ENCODE measurements around the gene TMBIM4. TPM values are rescaled to one million over a fixed set of nuclear protein-coding genes. Genes with fewer than 3 reads are reported as not detected.

TMBIM4 gene
- total RNA-seq, 2 experiments from 2014 or later = 24.1 to 24.2 TPM

GRCh38 chr12:66118240-66118891 lies 51.4 kb downstream of the TMBIM4 start:
- peaks cover 4% of the 10 kb centered on the region for H3K4me1 Mint-ChIP-seq (ENCODE audit: low read depth)
- TF ChIP-seq CTCF (IDR thresholded peaks at IDR 0.05) = no peak
- Histone ChIP-seq H3K4me3 (ENCODE audit: low read length) (no peak overlapping the region), H3K4me1 (ENCODE audit: insufficient read depth, low read length) (no peaks in the 10 kb centered on the region), H3K27ac (ENCODE audit: low read depth in 1 of 2, low read length in 2 of 2) (no peak overlapping the region), H3K36me3 (ENCODE audit: insufficient read depth, low read length) (peaks cover 25% of the 10 kb centered on the region), H3K27me3 (ENCODE audit: control insufficient read depth in 1 of 2, insufficient read depth in 2 of 2, low read length in 2 of 2) (no peaks in the 10 kb centered on the region), H3K9me3 (ENCODE audit: control insufficient read depth in 1 of 2, insufficient read depth in 1 of 2, low read length in 2 of 2) (no peaks in the 10 kb centered on the region)
- POLR2A ChIA-PET = interaction anchor here (3.0 kb wide), 1 partner anchor 12 kb away, joined by 9 read pairs; the partner anchor contains the start of gene LLPH
- H3K4me3 Mint-ChIP-seq = no peak overlapping the region
- H3K27me3 Mint-ChIP-seq = no peaks in the 10 kb centered on the region
- DNase-seq = no peak
- CTCF ChIA-PET = interaction anchor here (0.6 kb wide), 1 partner anchor 74 kb away, joined by 3 read pairs; no protein-coding TSS in a partner anchor
- no peaks in the 10 kb centered on the region for H3K9me3 Mint-ChIP-seq
- H3K36me3 Mint-ChIP-seq (ENCODE audit: low read depth) = peaks cover 36% of the 10 kb centered on the region
- ATAC-seq (ENCODE audit: poor library complexity) = no peak
- H3K27ac Mint-ChIP-seq = no peak overlapping the region
- intact Hi-C loops (cut with DNase I, micrococcal nuclease) = no loop called here

- no peak overlapping the region for H3K27ac Mint-ChIP-seq
- no peaks in the 10 kb centered on the region for H3K4me1 ChIP-seq (ENCODE audit: insufficient read depth, low read length)
- H3K9me3 Mint-ChIP-seq = no peaks in the 10 kb centered on the region
- no peaks in the 10 kb centered on the region for H3K27me3 Mint-ChIP-seq
- H3K36me3 ChIP-seq (ENCODE audit: insufficient read depth, low read length) = peaks cover 14% of the 10 kb centered on the region
- intact Hi-C loops (cut with DNase I, micrococcal nuclease) = no loop called here
- H3K4me1 Mint-ChIP-seq (ENCODE audit: low read depth) = peaks cover 4% of the 10 kb centered on the region
- ChIA-PET POLR2A (no interaction called here), CTCF (no interaction called here)
- H3K27me3 ChIP-seq (ENCODE audit: control insufficient read depth in 1 of 2, insufficient read depth in 2 of 2, low read length in 2 of 2) = no peaks in the 10 kb centered on the region
- peaks cover 25% of the 10 kb centered on the region for H3K36me3 Mint-ChIP-seq (ENCODE audit: low read depth)
- TF ChIP-seq CTCF (IDR thresholded peaks at IDR 0.05) = no peak
- H3K27ac ChIP-seq (ENCODE audit: low read depth in 1 of 2, low read length in 2 of 2) = no peak overlapping the region
- H3K4me3 ChIP-seq (ENCODE audit: low read length) = no peak overlapping the region
- DNase-seq (no peak), ATAC-seq (ENCODE audit: poor library complexity) (no peak)
- H3K4me3 Mint-ChIP-seq = no peak overlapping the region
- H3K9me3 ChIP-seq (ENCODE audit: control insufficient read depth in 1 of 2, insufficient read depth in 1 of 2, low read length in 2 of 2) = no peaks in the 10 kb centered on the region
These were observed 52.6 kb downstream of the TMBIM4 start for GRCh38 chr12:66117242-66117641.

- ATAC-seq (ENCODE audit: poor library complexity) = no peak
- peaks cover 14% of the 10 kb centered on the region for H3K36me3 Mint-ChIP-seq (ENCODE audit: low read depth)
- H3K27ac Mint-ChIP-seq = no peak overlapping the region
- DNase-seq = no peak
- CTCF ChIA-PET = interaction anchor here (1.2 kb wide), 1 partner anchor 9 kb away, joined by 3 read pairs; no protein-coding TSS in a partner anchor
- no peaks in the 10 kb centered on the region for H3K27me3 ChIP-seq (ENCODE audit: control insufficient read depth in 1 of 2, insufficient read depth in 2 of 2, low read length in 2 of 2)
- no peak overlapping the region for H3K4me3 ChIP-seq (ENCODE audit: low read length)
- no peak overlapping the region for H3K4me3 Mint-ChIP-seq
- H3K9me3 ChIP-seq (ENCODE audit: control insufficient read depth in 1 of 2, insufficient read depth in 1 of 2, low read length in 2 of 2) = no peaks in the 10 kb centered on the region
- no peak for TF ChIP-seq CTCF (IDR thresholded peaks at IDR 0.05)
- no peaks in the 10 kb centered on the region for H3K27me3 Mint-ChIP-seq
- POLR2A ChIA-PET = no interaction called here
- no peaks in the 10 kb centered on the region for H3K9me3 Mint-ChIP-seq
- no peaks in the 10 kb centered on the region for H3K36me3 ChIP-seq (ENCODE audit: insufficient read depth, low read length)
- H3K4me1 ChIP-seq (ENCODE audit: insufficient read depth, low read length) = no peaks in the 10 kb centered on the region
- H3K4me1 Mint-ChIP-seq (ENCODE audit: low read depth) = peaks cover 1% of the 10 kb centered on the region
- intact Hi-C loops (cut with DNase I, micrococcal nuclease) = no loop called here
- no peak overlapping the region for H3K27ac ChIP-seq (ENCODE audit: low read depth in 1 of 2, low read length in 2 of 2)
These were observed 54.7 kb downstream of the TMBIM4 start for GRCh38 chr12:66115071-66115600.
